IPS-NIHi7 (cell line): ENCODE results near the gene NEURL1B.
"Not testable (repeated sequence)": the region's sequence is repeated elsewhere in the genome, so short reads cannot be mapped to it uniquely, and the experiment has no call there.

Experiments used
- DNase-seq: peaks from one replicate; pipeline ENCODE4 v3.0.0; 2012; ENCODE audit warnings: mixed read lengths; ENCODE audit errors: extremely low spot score

NEURL1B gene

DNA sequence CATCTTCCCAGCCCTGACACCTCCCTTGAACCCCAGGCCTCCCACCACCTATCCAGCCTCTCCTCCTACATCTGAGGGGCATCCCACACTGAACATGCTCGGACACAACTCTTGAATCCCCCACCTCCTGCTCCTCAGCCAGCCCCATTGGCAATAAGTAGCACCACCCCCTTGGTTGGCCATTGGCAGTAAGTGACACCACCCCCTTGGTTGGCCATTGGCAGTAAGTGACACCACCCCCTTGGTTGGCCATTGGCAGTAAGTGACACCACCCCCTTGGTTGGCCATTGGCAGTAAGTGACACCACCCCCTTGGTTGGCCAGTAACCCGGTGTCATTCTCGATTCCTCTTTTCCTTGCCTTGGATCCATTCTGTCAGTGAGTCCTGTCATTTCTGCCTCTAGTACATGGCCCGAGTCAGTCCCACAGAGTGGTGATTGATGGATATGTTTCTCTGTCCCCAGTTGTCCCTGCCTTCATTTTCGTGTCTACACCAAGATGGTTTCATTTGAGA is 37.4 kb downstream of the NEURL1B start:
- DNase-seq, result not testable (repeated sequence)

- DNase-seq, result no peak
These were observed 37.8 kb downstream of the NEURL1B start for GRCh38 chr5:172678902-172679301.

DNA sequence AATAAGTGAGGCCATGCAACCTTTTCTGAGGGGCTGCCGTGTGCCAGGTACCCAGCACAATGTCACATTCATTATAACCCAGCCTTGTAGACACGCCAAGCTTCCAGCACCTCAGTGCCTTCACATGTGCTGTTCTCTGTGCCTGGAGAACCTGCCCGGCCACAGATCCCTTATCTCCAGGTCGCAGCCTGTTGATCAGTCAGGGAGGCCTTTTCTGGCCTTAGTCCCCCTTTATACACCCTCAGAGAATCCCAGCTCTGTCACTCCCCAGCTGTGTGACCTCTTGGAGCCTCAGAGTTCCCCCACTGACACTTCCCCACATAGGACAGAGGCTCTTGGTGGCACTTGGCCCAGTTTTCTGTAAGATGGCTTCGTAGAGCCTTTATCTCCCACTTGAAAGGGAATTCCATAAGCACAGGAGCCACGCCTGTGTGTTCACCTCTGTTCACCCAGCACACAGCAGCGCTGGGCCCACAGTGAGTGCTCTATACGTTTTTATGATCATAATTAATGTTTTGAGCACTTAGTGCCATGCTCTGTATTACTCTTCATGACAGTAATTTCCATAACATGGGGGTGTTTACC is 38.7 kb downstream of the NEURL1B start:
- no peak for DNase-seq

- DNase-seq, result no peak
These were observed 39.9 kb downstream of the NEURL1B start for GRCh38 chr5:172680921-172681320.

DNA sequence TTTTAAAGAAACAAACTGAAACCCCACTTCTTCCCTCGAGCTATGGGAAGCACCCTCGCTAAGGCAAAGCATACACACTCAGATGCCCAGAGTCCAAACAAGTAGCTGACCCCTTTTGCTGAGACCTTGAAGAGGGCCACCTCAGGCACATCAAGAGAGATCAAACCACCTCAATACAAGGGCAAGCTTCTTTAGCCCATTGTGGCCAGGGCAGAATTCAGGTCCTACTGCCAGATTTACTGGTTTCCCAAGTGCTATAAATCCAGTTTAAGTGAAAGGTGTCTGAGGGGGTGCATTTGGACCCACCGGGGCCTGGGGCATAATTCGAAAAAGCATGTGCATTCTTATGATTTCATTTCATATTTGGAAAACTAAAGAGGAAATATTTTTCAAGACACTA is 40.4 kb downstream of the NEURL1B start:
- no peak for DNase-seq

DNA sequence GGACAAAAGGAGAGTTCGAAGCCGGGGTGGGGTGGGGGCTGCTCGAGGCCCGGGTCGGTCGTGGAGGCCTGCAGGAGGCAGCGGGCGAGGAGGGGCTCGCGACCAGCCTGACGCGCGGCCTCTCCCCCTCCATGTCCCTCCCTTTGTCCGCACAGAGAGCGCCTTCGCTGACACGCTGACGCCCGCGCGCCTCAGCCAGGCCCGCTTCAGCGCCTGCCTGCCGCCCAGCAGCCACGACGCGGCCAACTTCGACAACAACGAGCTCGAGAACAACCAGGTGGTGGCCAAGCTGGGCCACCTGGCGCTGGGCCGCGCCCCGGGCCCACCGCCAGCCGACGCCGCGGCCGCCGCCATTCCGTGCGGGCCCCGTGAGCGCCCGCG is 42.2 kb downstream of the NEURL1B start:
- DNase-seq, result peak; percentile 49

DNA sequence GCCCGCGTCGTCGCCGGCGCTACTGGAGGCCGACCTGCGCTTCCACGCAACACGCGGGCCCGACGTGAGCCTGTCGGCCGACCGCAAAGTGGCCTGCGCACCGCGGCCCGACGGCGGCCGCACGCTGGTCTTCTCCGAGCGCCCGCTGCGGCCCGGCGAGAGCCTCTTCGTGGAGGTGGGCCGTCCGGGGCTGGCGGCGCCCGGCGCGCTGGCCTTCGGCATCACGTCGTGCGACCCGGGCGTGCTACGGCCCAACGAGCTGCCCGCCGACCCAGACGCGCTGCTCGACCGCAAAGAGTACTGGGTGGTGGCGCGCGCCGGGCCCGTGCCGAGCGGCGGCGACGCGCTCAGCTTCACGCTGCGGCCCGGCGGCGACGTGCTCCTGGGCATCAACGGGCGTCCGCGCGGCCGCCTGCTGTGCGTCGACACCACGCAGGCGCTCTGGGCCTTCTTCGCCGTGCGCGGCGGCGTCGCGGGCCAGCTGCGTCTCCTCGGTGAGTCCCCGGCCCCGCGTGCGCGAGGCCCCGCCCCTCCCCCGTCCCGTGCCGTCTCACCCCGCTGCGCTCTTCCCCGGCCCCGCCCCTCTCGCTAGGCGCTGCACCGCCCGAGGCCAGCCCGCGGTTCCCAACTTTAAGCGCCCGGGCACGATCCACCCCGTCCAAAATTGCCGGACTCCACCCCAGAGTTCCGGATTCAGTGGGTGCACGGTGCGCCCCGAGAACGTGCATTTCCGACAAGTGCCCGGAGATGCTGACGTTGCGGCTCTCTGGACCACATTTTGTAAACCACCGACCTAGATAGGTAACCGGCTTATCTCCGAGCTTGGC is 42.8 kb downstream of the NEURL1B start:
- DNase-seq, result peak; percentile 70

GRCh38 chr5:172685091-172685490 is 44.0 kb downstream of the NEURL1B start:
- DNase-seq, result no peak

GRCh38 chr5:172686111-172686510 is 45.0 kb downstream of the NEURL1B start:
- no peak for DNase-seq

GRCh38 chr5:172686539-172687390 is 45.7 kb downstream of the NEURL1B start:
- DNase-seq, result no peak

GRCh38 chr5:172687940-172688339 is 46.9 kb downstream of the NEURL1B start:
- no peak for DNase-seq

GRCh38 chr5:172688349-172689217 is 47.5 kb downstream of the NEURL1B start:
- peak; percentile 52 for DNase-seq

GRCh38 chr5:172689218-172689572 is 48.1 kb downstream of the NEURL1B start:
- no peak for DNase-seq

DNA sequence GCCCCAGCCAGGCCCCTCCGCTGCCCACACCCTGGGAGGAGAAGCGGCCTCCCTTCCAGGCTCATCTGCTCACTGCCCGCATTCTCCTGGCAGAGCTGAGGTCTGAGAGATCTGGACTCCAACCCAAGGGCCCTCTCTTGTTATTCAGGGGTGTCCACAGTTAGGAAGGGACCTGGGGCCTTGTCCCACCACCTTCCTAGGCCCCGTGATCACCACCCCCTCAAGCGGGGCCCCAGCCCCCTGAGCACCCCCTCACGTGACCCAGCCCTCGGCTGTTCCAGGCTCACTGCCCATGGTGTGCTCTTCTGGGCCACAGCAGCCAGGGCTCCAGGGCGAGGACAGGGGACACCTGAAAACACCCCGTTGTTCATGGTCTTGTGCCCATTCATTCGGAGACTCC is 48.7 kb downstream of the NEURL1B start:
- no peak for DNase-seq

DNA sequence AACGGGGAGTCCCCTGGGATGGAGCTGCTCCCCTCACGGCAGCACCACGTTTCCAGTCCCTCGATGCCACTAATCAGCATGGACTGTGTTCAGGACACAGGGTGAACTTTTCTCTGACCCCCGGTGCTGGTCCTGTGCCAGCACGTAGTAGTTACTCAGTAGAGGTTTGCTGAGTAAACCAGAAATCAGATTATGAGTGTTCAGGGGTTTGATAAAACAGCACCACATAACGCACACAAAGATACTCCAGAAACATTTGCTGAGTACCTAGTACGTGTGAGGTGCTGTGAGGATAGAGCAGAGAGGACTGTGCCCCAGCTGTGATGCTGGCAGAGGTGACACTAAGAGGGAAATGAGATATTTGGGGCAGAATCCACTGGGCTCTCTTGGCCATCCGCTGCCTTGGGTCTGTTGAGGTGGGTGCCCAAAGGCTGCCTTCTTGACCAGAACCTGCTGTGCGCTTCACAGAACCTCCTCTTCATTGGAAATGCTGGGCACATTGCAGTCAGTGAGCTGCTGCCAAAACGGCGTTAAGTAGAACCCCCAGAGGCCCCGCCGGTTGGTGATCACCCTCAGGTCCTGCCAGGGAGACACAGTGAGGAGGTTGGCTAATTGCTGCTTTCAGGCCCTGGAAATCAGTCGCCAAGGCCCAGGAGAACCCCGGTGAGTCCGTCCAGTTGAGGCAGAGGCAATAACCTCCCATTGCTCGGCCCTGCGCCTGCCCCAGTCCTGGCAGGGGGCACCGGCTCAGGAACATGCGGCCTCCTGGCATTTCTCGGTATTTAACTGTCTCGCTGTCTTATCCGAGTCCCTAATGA is 49.4 kb downstream of the NEURL1B start:
- no peak for DNase-seq

- peak; percentile 46 for DNase-seq
These were observed 50.8 kb downstream of the NEURL1B start for GRCh38 chr5:172691886-172692285.

GRCh38 chr5:172692451-172692850 is 51.4 kb downstream of the NEURL1B start:
- no peak for DNase-seq

- no peak for DNase-seq
These were observed 51.9 kb downstream of the NEURL1B start for GRCh38 chr5:172692981-172693380.

- DNase-seq, result no peak
These were observed 53.0 kb downstream of the NEURL1B start for GRCh38 chr5:172694061-172694460.

DNA sequence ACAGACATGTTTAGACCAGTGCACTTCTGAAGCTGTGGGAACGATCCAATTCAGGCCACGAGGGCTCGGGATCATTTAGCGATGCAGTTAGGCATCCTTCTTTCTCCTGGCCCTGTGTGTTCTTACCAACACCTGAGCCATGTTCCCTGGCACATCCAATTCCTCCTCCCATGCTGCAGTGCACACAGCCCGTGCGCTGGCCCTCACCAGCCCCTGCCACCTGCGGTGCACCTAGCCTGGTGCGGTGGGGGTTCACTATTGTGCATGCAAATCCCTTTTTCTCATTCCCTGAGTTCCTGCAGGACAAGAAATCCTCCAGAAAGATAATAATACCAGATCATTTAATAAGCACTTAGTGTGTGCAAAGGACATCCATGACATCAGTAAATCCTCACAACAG is 53.5 kb downstream of the NEURL1B start:
- DNase-seq, result no peak
